Thyroid gland (tissue), 4 donors: ENCODE data around the gene NSUN3.

ENCODE experiments used
- CTCF ChIP-seq, 6 experiments: fragments of 200-600 bp in 3 of 6; fragments of 450-650 bp in 3 of 6; sonication (generic) in 3 of 6; IDR thresholded peaks; one replicate each; pipeline ENCODE4 v1.5.1; 2016 to 2019; ENCODE audit warnings: antibody characterized with exemption in 6 of 6, mild to moderate bottlenecking in 2 of 6, inconsistent platforms in 1 of 6, moderate library complexity in 1 of 6
- POLR2A ChIP-seq, 2 donors: fragments of 450-650 bp; IDR thresholded peaks; one replicate each; pipeline ENCODE4 v1.6.1; 2017; ENCODE audit warnings: antibody characterized with exemption in 2 of 2, mild to moderate bottlenecking in 2 of 2, moderate library complexity in 1 of 2

DNA sequence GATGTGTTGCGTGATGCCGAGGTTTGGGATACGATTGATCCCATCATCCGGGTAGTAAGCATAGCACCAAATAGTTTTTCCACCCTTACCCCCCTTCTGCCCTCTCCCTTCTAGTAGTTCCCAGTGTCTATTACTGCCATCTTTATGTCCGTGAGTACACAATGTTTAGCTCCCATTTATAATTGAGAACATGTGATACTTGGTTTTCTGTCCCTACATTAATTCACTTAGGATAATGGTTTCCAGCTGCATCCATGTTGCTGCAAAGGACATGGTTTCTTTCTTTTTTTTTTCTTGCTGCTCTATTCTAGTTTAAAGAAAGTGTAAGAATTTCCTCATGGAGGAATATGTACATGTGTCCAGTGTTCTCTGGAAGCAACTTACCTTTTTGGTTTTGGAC is 51.8 kb downstream of the NSUN3 start:
- TF ChIP-seq CTCF (IDR thresholded peaks at IDR 0.05): no peak
- TF ChIP-seq POLR2A (IDR thresholded peaks at IDR 0.05): no peak
